SU-DHL-6 (cell line): Measurements from ENCODE around the gene ADAMTS16.

ENCODE experiments used
- H2AFZ ChIP-seq: fragments of 200-600 bp; sonication (generic); 2 replicates; pipeline ENCODE4 v1.6.1; 2014; ENCODE audit warnings: low read depth, mild to moderate bottlenecking, moderate library complexity, mixed read lengths, antibody characterized with exemption, low read length; ENCODE audit not compliant: severe bottlenecking
- H3F3A ChIP-seq: fragments of 200-600 bp; shearing (Covaris generic); 2 replicates; pipeline ENCODE4 v1.6.0; 2016; ENCODE audit warnings: antibody characterized with exemption, mild to moderate bottlenecking; ENCODE audit not compliant: insufficient read depth
- H3K27ac ChIP-seq: fragments of 200-600 bp; sonication (generic); 2 replicates; pipeline ENCODE4 v1.5.1; 2016; ENCODE audit warnings: low read depth, mild to moderate bottlenecking, low read length, moderate library complexity, mixed read lengths
- H3K27me3 ChIP-seq: fragments of 200-600 bp; sonication (generic), shearing (Covaris generic); 2 replicates; pipeline ENCODE4 v1.6.0; 2014; ENCODE audit warnings: mild to moderate bottlenecking, low read length
- H3K36me3 ChIP-seq: fragments of 200-600 bp; sonication (generic); 2 replicates; pipeline ENCODE4 v1.6.1; 2014; ENCODE audit warnings: mild to moderate bottlenecking, low read length, mixed read lengths
- H3K4me2 ChIP-seq: fragments of 300-600, 200-600 bp; shearing (Covaris generic), sonication (generic); 2 replicates; pipeline ENCODE4 v1.6.0; 2014; ENCODE audit warnings: low read length, low read depth, mild to moderate bottlenecking; ENCODE audit not compliant: poor library complexity, severe bottlenecking
- H3K4me3 ChIP-seq: fragments of 200-600 bp; sonication (generic); 2 replicates; pipeline ENCODE4 v1.5.1; 2014; ENCODE audit warnings: antibody characterized with exemption, low read length, mild to moderate bottlenecking, mixed read lengths; ENCODE audit not compliant: insufficient read depth, poor library complexity, severe bottlenecking
- H3K79me2 ChIP-seq: fragments of 200-600 bp; sonication (generic); 2 replicates; pipeline ENCODE4 v1.6.1; 2014; ENCODE audit warnings: mild to moderate bottlenecking, low read length, moderate library complexity; ENCODE audit not compliant: insufficient read depth
- H3K9ac ChIP-seq: fragments of 200-600 bp; sonication (generic); 2 replicates; pipeline ENCODE4 v1.7.0; 2014; ENCODE audit warnings: mild to moderate bottlenecking, low read length
- H3K9me2 ChIP-seq: fragments of 200-600 bp; sonication (generic); replicated peaks from 2 replicates; pipeline ENCODE4 v1.6.1; 2014; ENCODE audit warnings: low read length; ENCODE audit not compliant: insufficient read depth
- H3K9me3 ChIP-seq: fragments of 200-600 bp; sonication (generic); 2 replicates; pipeline ENCODE4 v1.6.1; 2014; ENCODE audit warnings: low read length, mixed read lengths; ENCODE audit not compliant: insufficient read depth
- H4K20me1 ChIP-seq: fragments of 200-600 bp; sonication (generic); 2 replicates; pipeline ENCODE4 v1.6.1; 2014; ENCODE audit warnings: low read depth, mild to moderate bottlenecking, antibody characterized with exemption, low read length, moderate library complexity, mixed read lengths
- CTCF ChIP-seq: fragments of 200-600 bp; sonication (generic); IDR thresholded peaks from one replicate; pipeline ENCODE4 v1.5.1; 2017; ENCODE audit warnings: antibody characterized with exemption, mild to moderate bottlenecking, low read length, moderate library complexity; ENCODE audit not compliant: insufficient read depth, poor library complexity, severe bottlenecking
- EZH2phosphoT487 ChIP-seq: fragments of 200-600 bp; sonication (generic), shearing (Covaris generic); conservative IDR thresholded peaks from 2 replicates; pipeline ENCODE4 v1.6.1; 2018; ENCODE audit warnings: mild to moderate bottlenecking, antibody characterized with exemption, low read length, moderate library complexity, mixed read lengths

Gene ADAMTS16

GRCh38 chr5:5290674-5291334 lies 150.7 kb downstream of the ADAMTS16 start:
- Histone ChIP-seq H3K27me3 (no peaks in the 10 kb centered on the region), H4K20me1 (no peaks in the 10 kb centered on the region), H3K9ac (no peak overlapping the region), H3K36me3 (no peaks in the 10 kb centered on the region), H3K4me3 (no peak overlapping the region), H3F3A (no peaks in the 10 kb centered on the region), H2AFZ (no peak overlapping the region), H3K27ac (no peak overlapping the region), H3K9me2 (no peaks in the 10 kb centered on the region), H3K9me3 (no peaks in the 10 kb centered on the region), H3K79me2 (no peaks in the 10 kb centered on the region), H3K4me2 (no peak overlapping the region)
- TF ChIP-seq CTCF (no peak), EZH2phosphoT487 (no peak)

- Histone ChIP-seq H3K9me3 (no peaks in the 10 kb centered on the region), H3K79me2 (no peaks in the 10 kb centered on the region), H2AFZ (no peak overlapping the region), H3K27me3 (no peaks in the 10 kb centered on the region), H3K4me3 (no peak overlapping the region), H3K27ac (no peak overlapping the region), H4K20me1 (no peaks in the 10 kb centered on the region), H3K9ac (no peak overlapping the region), H3K36me3 (no peaks in the 10 kb centered on the region), H3F3A (no peaks in the 10 kb centered on the region), H3K4me2 (no peak overlapping the region), H3K9me2 (no peaks in the 10 kb centered on the region)
- TF ChIP-seq EZH2phosphoT487 (no peak), CTCF (no peak)
These were observed 151.2 kb downstream of the ADAMTS16 start for GRCh38 chr5:5291357-5291756.

GRCh38 chr5:5293029-5293428 lies 152.9 kb downstream of the ADAMTS16 start:
- Histone ChIP-seq H3K79me2 (no peaks in the 10 kb centered on the region), H3K27ac (no peak overlapping the region), H2AFZ (no peak overlapping the region), H3K4me2 (no peak overlapping the region), H3K9me3 (no peaks in the 10 kb centered on the region), H3K4me3 (no peak overlapping the region), H3F3A (no peaks in the 10 kb centered on the region), H3K27me3 (no peaks in the 10 kb centered on the region), H3K36me3 (no peaks in the 10 kb centered on the region), H3K9ac (no peak overlapping the region), H3K9me2 (no peaks in the 10 kb centered on the region), H4K20me1 (no peaks in the 10 kb centered on the region)
- TF ChIP-seq EZH2phosphoT487 (no peak), CTCF (no peak)
